Endothelial cell of umbilical vein (primary cell): ENCODE data around the gene PDCD1LG2. TPM values are rescaled to one million over a fixed set of nuclear protein-coding genes. Genes with fewer than 3 reads are reported as not detected.

ENCODE experiments used
- BruUV-seq: library from RNA; stranded (reverse); fragments of 400-500 nt; replicated peaks from 2 replicates; lab custom pipeline; 2021; lab: Mats Ljungman, UMichigan
- CTCF ChIA-PET: fragments of 300-600, 350-600 bp; sonication (Branson Sonifier 250); formaldehyde crosslinking; loops from one replicate; lab custom pipeline; 2021; ENCODE audit warnings: antibody characterized with exemption, inconsistent platforms; lab: Charles Lee
- POLR2A ChIA-PET: fragments of 300-600, 350-600 bp; sonication (Branson Sonifier 250); formaldehyde crosslinking; loops from one replicate; lab custom pipeline; 2021; ENCODE audit warnings: antibody characterized with exemption, inconsistent platforms; lab: Charles Lee
- DNase-seq: peaks from one replicate; pipeline ENCODE4 v3.0.0-alpha.2; 2011; ENCODE audit warnings: low read depth, low spot score
- FAIRE-seq: peaks from 2 replicates; lab custom pipeline; 2011; peaks lifted over from hg19 to GRCh38; lab: Jason Lieb, UNC
- H2AFZ ChIP-seq: 2 replicates; pipeline ENCODE4 v1.6.0; 2012; ENCODE audit warnings: low read depth, low read length, control low read depth, inconsistent platforms
- H3K27ac ChIP-seq: 2 replicates; pipeline ENCODE4 v1.5.1; 2011; ENCODE audit warnings: low read depth, mild to moderate bottlenecking, control low read depth, low read length, moderate library complexity; ENCODE audit not compliant: insufficient read depth
- H3K27me3 ChIP-seq, 2 experiments: 2 replicates each; pipeline versions ENCODE4 v1.6.0 to v1.6.1; 2011; ENCODE audit warnings: low read length in 2 of 2, mixed read lengths in 1 of 2; ENCODE audit not compliant: control insufficient read depth in 2 of 2, insufficient read depth in 2 of 2
- H3K36me3 ChIP-seq, 2 experiments: 2 replicates in 1 of 2; 3 replicates in 1 of 2; pipeline ENCODE4 v1.5.1; 2011; ENCODE audit warnings: low read length in 2 of 2, mild to moderate bottlenecking in 1 of 2, moderate library complexity in 1 of 2; ENCODE audit not compliant: control insufficient read depth in 2 of 2, insufficient read depth in 2 of 2; ENCODE audit errors: extremely low read depth in 1 of 2
- H3K4me1 ChIP-seq: 3 replicates; pipeline ENCODE4 v1.5.1; 2011; ENCODE audit warnings: mild to moderate bottlenecking, low read length; ENCODE audit not compliant: control insufficient read depth, insufficient read depth; ENCODE audit errors: extremely low read depth
- H3K4me2 ChIP-seq: 2 replicates; pipeline ENCODE4 v1.6.1; 2011; ENCODE audit warnings: low read length, control low read depth, mixed read lengths; ENCODE audit not compliant: insufficient read depth
- H3K4me3 ChIP-seq, 3 experiments: fragments of 200-600 bp in 1 of 3; sonication (generic), shearing (Covaris generic) in 1 of 3; replicated peaks in 1 of 3; 2 replicates each; pipeline ENCODE4 v1.5.1; 2011 to 2016; ENCODE audit warnings: control low read depth in 3 of 3, low read length in 3 of 3, mild to moderate bottlenecking in 2 of 3, inconsistent platforms in 1 of 3, low read depth in 1 of 3, moderate library complexity in 1 of 3; ENCODE audit not compliant: insufficient read depth in 1 of 3
- H3K79me2 ChIP-seq: 2 replicates; pipeline ENCODE4 v1.6.0; 2012; ENCODE audit warnings: low read length, inconsistent platforms; ENCODE audit not compliant: control insufficient read depth, insufficient read depth
- H3K9ac ChIP-seq: replicated peaks from 2 replicates; pipeline ENCODE3; 2011; ENCODE audit warnings: low read length, control low read depth; ENCODE audit not compliant: insufficient read depth; ENCODE audit errors: extremely low read depth
- H3K9me1 ChIP-seq: replicated peaks from 3 replicates; pipeline ENCODE4 v1.6.0; 2011; ENCODE audit warnings: mild to moderate bottlenecking, low read length; ENCODE audit not compliant: control insufficient read depth, insufficient read depth; ENCODE audit errors: extremely low read depth
- H3K9me3 ChIP-seq: replicated peaks from 2 replicates; pipeline ENCODE4 v1.5.1; 2012; ENCODE audit warnings: low read length, inconsistent platforms; ENCODE audit not compliant: control insufficient read depth, insufficient read depth
- H4K20me1 ChIP-seq: replicated peaks from 2 replicates; pipeline ENCODE3; 2011; ENCODE audit warnings: mild to moderate bottlenecking, low read length; ENCODE audit not compliant: control insufficient read depth, insufficient read depth; ENCODE audit errors: extremely low read depth
- CTCF ChIP-seq, 2 donors: IDR thresholded peaks; 1 replicate in 1 of 2; 2 replicates in 1 of 2; pipeline ENCODE4 v1.5.1; 2011; ENCODE audit warnings: low read length in 2 of 2, mild to moderate bottlenecking in 2 of 2, moderate library complexity in 2 of 2, control low read depth in 1 of 2, inconsistent platforms in 1 of 2, low read depth in 1 of 2; ENCODE audit not compliant: insufficient read depth in 1 of 2; ENCODE audit errors: extremely low read depth in 1 of 2
- EZH2 ChIP-seq: IDR thresholded peaks from 2 replicates; pipeline ENCODE4 v1.6.1; 2012; ENCODE audit warnings: borderline replicate concordance, low read depth, mild to moderate bottlenecking, moderate library complexity, low read length, inconsistent platforms; ENCODE audit not compliant: severe bottlenecking
- FOS ChIP-seq: IDR thresholded peaks from 2 replicates; pipeline ENCODE4 v1.6.1; 2011; ENCODE audit warnings: mild to moderate bottlenecking, low read length, moderate library complexity, borderline replicate concordance; ENCODE audit not compliant: insufficient read depth
- GATA2 ChIP-seq: IDR thresholded peaks from 2 replicates; pipeline ENCODE4 v1.7.0; 2011; ENCODE audit warnings: low read depth, mild to moderate bottlenecking, moderate library complexity, mixed read lengths, low read length; ENCODE audit not compliant: insufficient read length, insufficient read depth
- JUN ChIP-seq: IDR thresholded peaks from 2 replicates; pipeline ENCODE4 v1.6.1; 2011; ENCODE audit warnings: borderline replicate concordance, low read depth; ENCODE audit not compliant: insufficient read length, insufficient read depth
- MAX ChIP-seq: IDR thresholded peaks from 2 replicates; pipeline ENCODE4 v1.6.1; 2011; ENCODE audit not compliant: insufficient read depth, insufficient read length
- MYC ChIP-seq: IDR thresholded peaks from one replicate; pipeline ENCODE4 v1.6.1; 2011; ENCODE audit warnings: mild to moderate bottlenecking, low read depth, low read length
- POLR2A ChIP-seq: IDR thresholded peaks from 2 replicates; pipeline ENCODE4 v1.6.1; 2012; ENCODE audit warnings: low read depth, mild to moderate bottlenecking, control low read depth, low read length
- POLR2AphosphoS5 ChIP-seq: IDR thresholded peaks from 2 replicates; pipeline ENCODE4 v1.6.1; 2012; ENCODE audit warnings: low read depth, mild to moderate bottlenecking, control low read depth, low read length, moderate library complexity; ENCODE audit not compliant: insufficient read depth
- dilution Hi-C: fragments of 300-500 bp; cut with MboI; formaldehyde crosslinking; loops from one replicate; pipeline ENCODE4 v1.15.0; 2019; ENCODE audit warnings: low sequenced_read_pairs; ENCODE audit not compliant: extremely low pct_ligation_motif_present
- intact Hi-C: fragments of 100-400 bp; cut with micrococcal nuclease; formaldehyde crosslinking; loops from one replicate; pipeline ENCODE4 v1.10.0; 2022
- polyA plus RNA-seq, 4 experiments: library from polyadenylated mRNA; depleted of rRNA in 3 of 4; stranded (reverse) in 3 of 4; unstranded in 1 of 4; fragments of >200 nt; gene quantifications; 2 replicates each; pipeline versions ENCODE4 v1.2.1 to v1.2.3, GENCODE V29; 2011 to 2012; ENCODE audit warnings: missing spikeins in 1 of 4
- total RNA-seq: library from RNA; stranded (reverse); gene quantifications from 2 replicates; pipeline ENCODE4 v1.2.3, GENCODE V29; 2021

Gene PDCD1LG2
- total and polyA plus RNA-seq, 2 donors (not counting 3 experiments of a cell fraction or from before 2014, with no cell fraction given), result 7.9 to 9.5 TPM

GRCh38 chr9:5514617-5515260 lies 4.4 kb downstream of the PDCD1LG2 start:
- Histone ChIP-seq H4K20me1 (no peaks in the 10 kb centered on the region), H3K27me3 (no peaks in the 10 kb centered on the region), H3K36me3 (no peaks in the 10 kb centered on the region), H3K9ac (no peak overlapping the region), H3K27ac (no peak overlapping the region), H3K4me2 (no peak overlapping the region), H3K9me3 (no peaks in the 10 kb centered on the region), H3K9me1 (no peaks in the 10 kb centered on the region), H3K4me1 (peaks cover 35% of the 10 kb centered on the region), H3K4me3 (no peak overlapping the region), H2AFZ (no peak overlapping the region), H3K79me2 (peaks cover 26% of the 10 kb centered on the region)
- intact Hi-C loops, result no loop called here
- FAIRE-seq, result no peak
- CTCF ChIA-PET, result interaction anchor here (0.7 to 1.3 kb wide), 4 partner anchors 11 to 64 kb away, joined by 3 to 4 read pairs (median 3); partner anchors contain the start of gene CD274
- no peak for DNase-seq
- POLR2A ChIA-PET, result no interaction called here
- TF ChIP-seq JUN (no peak), MAX (no peak), CTCF (IDR thresholded peaks at IDR 0.05; ENCODE audit: extremely low read depth in 1 of 2, insufficient read depth in 1 of 2, low read depth in 1 of 2, low read length in 2 of 2) (no peak), POLR2A (no peak), GATA2 (no peak), EZH2 (no peak), POLR2AphosphoS5 (no peak), FOS (no peak), MYC (no peak)
- dilution Hi-C loops, result no loop called here
- BruUV-seq, result no TSS peak
